ENCODE data around the gene ZDHHC3. TPM values are rescaled to one million over a fixed set of nuclear protein-coding genes. Genes with fewer than 3 reads are reported as not detected.

ZDHHC3 gene, protein sequence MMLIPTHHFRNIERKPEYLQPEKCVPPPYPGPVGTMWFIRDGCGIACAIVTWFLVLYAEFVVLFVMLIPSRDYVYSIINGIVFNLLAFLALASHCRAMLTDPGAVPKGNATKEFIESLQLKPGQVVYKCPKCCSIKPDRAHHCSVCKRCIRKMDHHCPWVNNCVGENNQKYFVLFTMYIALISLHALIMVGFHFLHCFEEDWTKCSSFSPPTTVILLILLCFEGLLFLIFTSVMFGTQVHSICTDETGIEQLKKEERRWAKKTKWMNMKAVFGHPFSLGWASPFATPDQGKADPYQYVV
- 50.2 and 60.3 TPM in 2 replicates for total RNA-seq
- 43.8 and 47.8 TPM in 2 replicates for polyA plus RNA-seq

DNA sequence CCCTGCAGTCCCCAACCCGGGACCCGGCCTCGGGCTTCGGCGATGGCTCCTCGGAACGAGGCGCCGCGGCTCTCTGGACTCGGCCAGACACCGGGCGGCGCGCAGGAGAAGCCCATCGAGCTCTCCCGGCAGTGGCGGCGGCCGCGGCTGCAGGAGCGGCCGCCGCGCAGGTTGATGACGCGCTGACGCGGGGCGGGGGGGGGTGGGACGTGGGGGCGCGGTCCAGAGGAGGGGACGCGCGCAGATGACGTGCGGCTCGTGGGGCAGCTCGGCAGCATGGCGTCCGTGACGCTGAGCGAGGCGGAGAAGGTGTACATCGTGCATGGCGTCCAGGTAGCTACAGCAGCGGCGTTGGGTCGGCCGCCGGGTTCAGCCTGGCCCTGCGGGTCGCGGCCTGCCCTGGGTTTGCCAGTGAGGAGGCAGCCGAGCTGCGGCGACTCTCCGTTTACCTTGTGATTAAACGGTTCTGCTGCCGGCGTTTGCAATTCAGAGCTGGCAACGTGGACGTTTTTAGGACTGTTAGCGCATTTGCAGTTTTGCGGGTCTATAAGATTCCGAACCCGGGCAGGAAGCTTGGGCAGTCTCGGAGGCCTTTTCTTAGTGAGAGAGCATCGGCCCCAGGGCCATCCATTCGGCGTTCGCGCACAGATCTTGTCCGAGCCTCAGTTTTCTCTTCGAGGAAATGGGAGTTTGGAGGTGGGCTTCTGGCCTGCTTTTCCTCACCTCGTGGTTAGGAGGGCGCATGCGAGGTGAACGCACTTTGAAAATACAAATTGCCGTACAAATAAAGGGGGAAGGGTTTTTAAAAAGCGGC lies at the start of gene ZDHHC3, which contains the start of gene EXOSC7:
ZDHHC3 (minus strand) TSS at position 173 of the 814 bp plus-strand sequence. CDS start 16,738 bp downstream, outside the sequence.
EXOSC7 (plus strand) TSS at position 243 of the 814 bp plus-strand sequence; CDS start at position 277, 34 bp downstream.
- peak; percentile 93 for DNase-seq (ENCODE audit: low read depth in 1 of 2, low spot score in 1 of 2)
- H3K27ac ChIP-seq, result peak within 1 kb of the TSS; percentile 89

DNA sequence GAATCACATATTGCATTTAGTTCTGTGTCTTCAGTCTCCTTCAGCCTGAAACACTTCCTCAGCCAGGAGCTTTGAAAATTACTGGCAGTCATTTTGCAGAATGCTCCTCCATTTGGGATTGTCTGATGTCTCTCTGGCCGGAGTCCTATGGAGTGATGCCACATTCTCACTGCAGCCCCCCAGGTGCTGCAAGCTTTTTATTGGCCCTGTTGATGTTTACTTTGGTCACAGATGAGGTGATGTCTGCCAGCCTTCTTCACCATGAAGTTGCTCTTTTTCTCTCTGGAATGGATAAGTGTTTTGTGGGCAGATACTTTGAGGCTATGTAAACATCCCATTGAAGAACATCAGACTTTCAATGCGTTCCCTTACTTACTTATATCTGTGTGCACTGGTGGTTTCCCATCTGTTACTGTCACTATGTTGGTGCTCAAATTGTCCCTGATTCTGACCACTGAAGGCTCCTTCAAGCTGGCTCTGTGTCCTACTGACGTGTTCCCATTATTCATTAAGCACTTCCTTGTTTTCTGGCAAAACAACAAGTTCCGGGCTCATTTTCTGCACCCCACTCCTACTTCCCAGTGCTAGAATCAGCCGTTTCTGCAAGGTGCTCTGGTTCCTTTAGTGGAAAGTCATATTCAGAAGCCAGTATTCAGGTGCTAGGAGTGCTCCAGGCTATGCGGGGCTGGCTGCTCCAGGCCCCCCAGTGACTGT lies 48.7 kb upstream of the ZDHHC3 start:
- H3K27me3 ChIP-seq, result no peaks in the 10 kb centered on the region
- no peak overlapping the region for H3K27ac ChIP-seq
- TF ChIP-seq, protein P1, sequence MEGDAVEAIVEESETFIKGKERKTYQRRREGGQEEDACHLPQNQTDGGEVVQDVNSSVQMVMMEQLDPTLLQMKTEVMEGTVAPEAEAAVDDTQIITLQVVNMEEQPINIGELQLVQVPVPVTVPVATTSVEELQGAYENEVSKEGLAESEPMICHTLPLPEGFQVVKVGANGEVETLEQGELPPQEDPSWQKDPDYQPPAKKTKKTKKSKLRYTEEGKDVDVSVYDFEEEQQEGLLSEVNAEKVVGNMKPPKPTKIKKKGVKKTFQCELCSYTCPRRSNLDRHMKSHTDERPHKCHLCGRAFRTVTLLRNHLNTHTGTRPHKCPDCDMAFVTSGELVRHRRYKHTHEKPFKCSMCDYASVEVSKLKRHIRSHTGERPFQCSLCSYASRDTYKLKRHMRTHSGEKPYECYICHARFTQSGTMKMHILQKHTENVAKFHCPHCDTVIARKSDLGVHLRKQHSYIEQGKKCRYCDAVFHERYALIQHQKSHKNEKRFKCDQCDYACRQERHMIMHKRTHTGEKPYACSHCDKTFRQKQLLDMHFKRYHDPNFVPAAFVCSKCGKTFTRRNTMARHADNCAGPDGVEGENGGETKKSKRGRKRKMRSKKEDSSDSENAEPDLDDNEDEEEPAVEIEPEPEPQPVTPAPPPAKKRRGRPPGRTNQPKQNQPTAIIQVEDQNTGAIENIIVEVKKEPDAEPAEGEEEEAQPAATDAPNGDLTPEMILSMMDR (IDR thresholded peaks at IDR 0.05; ENCODE audit: low read depth, low read length), result no peak
- H3K4me1 ChIP-seq (ENCODE audit: low read depth), result no peaks in the 10 kb centered on the region
- no peak for DNase-seq (ENCODE audit: low read depth in 1 of 2, low spot score in 1 of 2)
- no peaks in the 10 kb centered on the region for H3K9me3 ChIP-seq (ENCODE audit: low read depth)
- H3K36me3 ChIP-seq, result no peaks in the 10 kb centered on the region
- H3K4me3 ChIP-seq, result no peak overlapping the region

More for the DNA sequence above, at the start of gene ZDHHC3, which contains the start of gene EXOSC7:
- Histone ChIP-seq H3K9me3 (ENCODE audit: low read depth) (no peaks in the 10 kb centered on the region), H3K27me3 (no peaks in the 10 kb centered on the region), H3K4me1 (ENCODE audit: low read depth) (peaks cover 7% of the 10 kb centered on the region), H3K36me3 (no peaks in the 10 kb centered on the region), H3K4me3 (peak within 1 kb of the TSS; percentile 93)
- TF ChIP-seq, protein P1 (IDR thresholded peaks at IDR 0.05; ENCODE audit: low read depth, low read length), result no peak

DNA sequence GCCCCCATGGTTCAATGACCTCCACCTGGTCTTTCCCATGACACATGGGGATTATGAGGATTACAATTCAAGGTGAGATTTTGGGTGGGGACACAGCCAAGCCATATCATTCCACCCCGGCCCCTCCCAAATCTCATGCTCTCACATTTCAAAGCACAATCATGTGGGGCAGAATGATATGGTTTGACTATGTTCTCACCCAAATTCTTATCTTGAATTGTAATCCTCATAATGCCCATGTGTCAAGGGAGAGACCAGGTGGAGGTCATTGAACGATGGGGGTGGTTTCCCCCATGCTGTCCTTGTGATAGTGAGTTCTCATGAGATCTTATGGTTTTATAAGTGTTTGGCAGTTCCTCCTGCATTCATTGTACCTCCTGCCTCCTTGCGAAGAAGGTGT lies 47.7 kb upstream of the ZDHHC3 start:
- TF ChIP-seq, protein P1 (IDR thresholded peaks at IDR 0.05; ENCODE audit: low read depth, low read length), result no peak
- H3K9me3 ChIP-seq (ENCODE audit: low read depth), result no peaks in the 10 kb centered on the region
- H3K27me3 ChIP-seq, result no peaks in the 10 kb centered on the region
- no peaks in the 10 kb centered on the region for H3K4me1 ChIP-seq (ENCODE audit: low read depth)
- DNase-seq (ENCODE audit: low read depth in 1 of 2, low spot score in 1 of 2), result no peak
- no peaks in the 10 kb centered on the region for H3K36me3 ChIP-seq
- H3K4me3 ChIP-seq, result no peak overlapping the region
- no peak overlapping the region for H3K27ac ChIP-seq

DNA sequence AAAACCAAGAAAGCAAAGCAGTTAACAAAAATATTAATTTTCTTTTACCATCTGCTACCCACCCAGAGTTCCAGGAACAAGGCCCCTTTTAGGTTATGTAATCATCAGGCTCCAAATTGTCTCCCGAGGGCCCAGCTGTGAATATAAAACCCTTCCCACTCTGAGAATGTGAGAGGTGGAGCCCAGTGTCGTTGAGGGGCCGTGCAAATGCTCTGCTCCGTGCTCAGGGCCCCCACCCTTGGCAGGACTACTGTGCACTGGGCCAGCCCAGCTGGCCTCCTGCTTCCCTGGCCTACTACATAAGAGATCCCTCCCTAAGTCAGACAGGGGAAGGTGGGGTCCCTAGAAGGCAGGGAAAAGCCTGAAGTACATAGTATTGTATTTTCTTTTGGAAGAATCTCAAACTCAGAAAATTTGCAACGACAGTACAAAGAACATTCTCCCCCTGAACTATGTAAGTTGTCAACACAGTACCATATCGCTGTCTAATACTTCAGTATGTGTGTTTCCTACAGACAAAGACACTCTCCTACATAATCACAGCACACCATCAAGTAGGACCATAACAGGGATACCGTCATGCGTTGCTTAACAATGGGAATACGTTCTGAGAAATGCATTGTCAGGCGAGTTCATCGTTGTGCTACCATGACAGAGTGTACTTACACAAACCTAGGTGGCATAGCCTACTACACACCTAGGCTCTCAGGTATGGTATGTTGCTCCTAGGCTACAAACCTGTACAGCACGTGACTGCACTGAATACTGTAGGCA lies 45.7 kb upstream of the ZDHHC3 start:
- H3K4me3 ChIP-seq, result no peak overlapping the region
- no peaks in the 10 kb centered on the region for H3K36me3 ChIP-seq
- H3K27ac ChIP-seq, result no peak overlapping the region
- TF ChIP-seq, protein P1 (IDR thresholded peaks at IDR 0.05; ENCODE audit: low read depth, low read length), result no peak
- peak in 1 of 2 donors; percentile 34 for DNase-seq (ENCODE audit: low read depth in 1 of 2, low spot score in 1 of 2)
- no peaks in the 10 kb centered on the region for H3K9me3 ChIP-seq (ENCODE audit: low read depth)
- no peaks in the 10 kb centered on the region for H3K27me3 ChIP-seq
- H3K4me1 ChIP-seq (ENCODE audit: low read depth), result no peaks in the 10 kb centered on the region

DNA sequence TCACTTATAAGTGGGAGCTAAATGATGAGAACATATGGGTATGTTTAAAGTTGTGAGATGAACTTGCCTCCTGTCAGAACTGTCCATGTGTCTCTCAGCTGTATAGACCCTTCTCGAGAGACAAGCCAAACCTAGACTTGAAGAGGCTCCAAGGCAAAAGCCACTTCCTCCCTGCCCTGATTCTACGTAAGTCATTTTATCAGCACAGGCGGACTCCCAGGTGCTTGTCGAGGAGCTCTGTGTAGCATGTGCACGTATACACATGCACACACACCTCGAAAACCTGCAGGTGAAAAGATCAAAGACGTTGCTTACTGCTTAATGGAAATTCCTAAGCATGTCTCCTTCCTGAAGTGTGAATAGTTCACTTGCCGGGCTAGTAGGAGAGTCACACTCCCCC lies 44.6 kb upstream of the ZDHHC3 start:
- no peaks in the 10 kb centered on the region for H3K4me1 ChIP-seq (ENCODE audit: low read depth)
- TF ChIP-seq, protein P1 (IDR thresholded peaks at IDR 0.05; ENCODE audit: low read depth, low read length), result no peak
- H3K27ac ChIP-seq, result no peak overlapping the region
- no peaks in the 10 kb centered on the region for H3K9me3 ChIP-seq (ENCODE audit: low read depth)
- DNase-seq (ENCODE audit: low read depth in 1 of 2, low spot score in 1 of 2), result no peak
- H3K4me3 ChIP-seq, result no peak overlapping the region
- no peaks in the 10 kb centered on the region for H3K27me3 ChIP-seq
- H3K36me3 ChIP-seq, result no peaks in the 10 kb centered on the region

Data from cardiac muscle cell (in vitro differentiated cells and primary cell).